DMS53 treated with DMSO at 0.1 percent for 48 hours (cell line): Measurements from ENCODE around the gene RIPK4.
"Not testable (repeated sequence)": the region's sequence is repeated elsewhere in the genome, so short reads cannot be mapped to it uniquely, and the experiment has no call there.

Experiments used
- DNase-seq: peaks from one replicate; lab custom pipeline; 2025; ENCODE audit not compliant: unreplicated experiment; lab: John Stamatoyannopoulos, UW

The RIPK4 gene

GRCh38 chr21:41720250-41720649, 46.6 kb downstream of the RIPK4 start:
- no peak for DNase-seq

GRCh38 chr21:41719691-41720090, 47.2 kb downstream of the RIPK4 start:
- DNase-seq: no peak

GRCh38 chr21:41717573-41718330, 49.1 kb downstream of the RIPK4 start:
- no peak for DNase-seq

GRCh38 chr21:41716751-41717150, 50.1 kb downstream of the RIPK4 start:
- DNase-seq: no peak

- no peak for DNase-seq
Observed at GRCh38 chr21:41715649-41716281, 51.1 kb downstream of the RIPK4 start.

- not testable (repeated sequence) for DNase-seq
Observed at GRCh38 chr21:41714299-41714865, 52.5 kb downstream of the RIPK4 start.

- no peak for DNase-seq
Observed at GRCh38 chr21:41713495-41714281, 53.2 kb downstream of the RIPK4 start.

GRCh38 chr21:41712730-41713129, 54.1 kb downstream of the RIPK4 start:
- no peak for DNase-seq

GRCh38 chr21:41712201-41712600, 54.7 kb downstream of the RIPK4 start:
- DNase-seq: no peak

GRCh38 chr21:41711416-41712007, 55.3 kb downstream of the RIPK4 start:
- no peak for DNase-seq

- DNase-seq: no peak
Observed at GRCh38 chr21:41710823-41711160, 56.1 kb downstream of the RIPK4 start.

- no peak for DNase-seq
Observed at GRCh38 chr21:41709965-41710822, 56.7 kb downstream of the RIPK4 start.

- DNase-seq: no peak
Observed at GRCh38 chr21:41709166-41709565, 57.7 kb downstream of the RIPK4 start.

GRCh38 chr21:41707960-41708330, 58.9 kb downstream of the RIPK4 start:
- no peak for DNase-seq

- DNase-seq: peak; percentile 82
Observed at GRCh38 chr21:41707231-41707959, 59.5 kb downstream of the RIPK4 start.

GRCh38 chr21:41706678-41707077, 60.2 kb downstream of the RIPK4 start:
- DNase-seq: peak; percentile 25

GRCh38 chr21:41706263-41706639, 60.6 kb downstream of the RIPK4 start:
- no peak for DNase-seq

GRCh38 chr21:41705546-41706262, 61.1 kb downstream of the RIPK4 start:
- DNase-seq: no peak

GRCh38 chr21:41703857-41704501, 62.9 kb downstream of the RIPK4 start:
- DNase-seq: peak; percentile 87
